Calu3 (cell line): ENCODE measurements around the gene USP54. TPM values are rescaled to one million over a fixed set of nuclear protein-coding genes. Genes with fewer than 3 reads are reported as not detected.
A peak's percentile ranks its signal among the peaks of the same experiment; 100 is the strongest.
"Not testable (repeated sequence)": the region's sequence is repeated elsewhere in the genome, so short reads cannot be mapped to it uniquely, and the experiment has no call there.

Source experiments
- BruUV-seq: library from RNA; stranded (reverse); fragments of 400-500 nt; replicated peaks from 2 replicates; lab custom pipeline; 2021; lab: Mats Ljungman, UMichigan
- CTCF ChIA-PET: fragments of 300-600 bp; sonication (Branson Sonifier 250); formaldehyde crosslinking; loops from one replicate; lab custom pipeline; 2022; ENCODE audit warnings: antibody characterized with exemption; lab: Charles Lee
- DNase-seq: peaks from one replicate; pipeline ENCODE4 v3.0.0; 2022
- H3K27ac Mint-ChIP-seq: one replicate; pipeline ENCODE4 v1.8.0; 2022; ENCODE audit warnings: mixed read lengths; ENCODE audit not compliant: unreplicated experiment
- H3K27me3 Mint-ChIP-seq: one replicate; pipeline ENCODE4 v1.8.0; 2022; ENCODE audit warnings: mixed read lengths; ENCODE audit not compliant: unreplicated experiment
- H3K36me3 Mint-ChIP-seq: one replicate; pipeline ENCODE4 v1.8.0; 2022; ENCODE audit warnings: mild to moderate bottlenecking, moderate library complexity, mixed read lengths; ENCODE audit not compliant: insufficient read depth, unreplicated experiment
- H3K4me1 Mint-ChIP-seq: one replicate; pipeline ENCODE4 v1.8.0; 2022; ENCODE audit warnings: mild to moderate bottlenecking, low read depth, mixed read lengths; ENCODE audit not compliant: unreplicated experiment
- H3K4me3 Mint-ChIP-seq: one replicate; pipeline ENCODE4 v1.8.0; 2022; ENCODE audit warnings: mild to moderate bottlenecking, low read depth, moderate library complexity, mixed read lengths; ENCODE audit not compliant: unreplicated experiment
- H3K9me3 Mint-ChIP-seq: one replicate; pipeline ENCODE4 v1.8.0; 2022; ENCODE audit warnings: low read depth, mixed read lengths; ENCODE audit not compliant: unreplicated experiment
- CTCF ChIP-seq: fragments of 200-600 bp; IDR thresholded peaks from one replicate; pipeline ENCODE4 v1.8.0; 2022; ENCODE audit warnings: antibody characterized with exemption; ENCODE audit not compliant: unreplicated experiment
- intact Hi-C: fragments of 100-400 bp; cut with micrococcal nuclease; formaldehyde crosslinking; loops from one replicate; pipeline ENCODE4 v1.10.0; 2022; ENCODE audit not compliant: unreplicated experiment
- total RNA-seq: library from RNA; stranded (reverse); gene quantifications from 2 replicates; pipeline ENCODE4 v1.2.3, GENCODE V29; 2022

The USP54 gene
- total RNA-seq, 1 experiment from 2014 or later = 48.1 TPM

GRCh38 chr10:73586583-73586984 is 4.6 kb downstream of the USP54 start:
- Mint-ChIP-seq H3K27me3 (no peaks in the 10 kb centered on the region), H3K27ac (peak overlapping the region; percentile 67), H3K4me3 (peak overlapping the region; percentile 11), H3K36me3 (peaks cover 6% of the 10 kb centered on the region), H3K9me3 (peaks cover 2% of the 10 kb centered on the region), H3K4me1 (peaks cover 43% of the 10 kb centered on the region)
- CTCF ChIA-PET = interaction anchor here (0.6 to 1.1 kb wide), 4 partner anchors 9 to 333 kb away, joined by 3 to 7 read pairs (median 4); no protein-coding TSS in a partner anchor
- no TSS peak for BruUV-seq
- no peak for TF ChIP-seq CTCF
- DNase-seq = peak; percentile 28
- intact Hi-C loops = loop anchor here (5.0 kb wide), 1 partner anchor 59 kb away; no protein-coding TSS in a partner anchor

GRCh38 chr10:73585327-73585726 is 5.8 kb downstream of the USP54 start:
- BruUV-seq = no TSS peak
- Mint-ChIP-seq H3K27me3 (no peaks in the 10 kb centered on the region), H3K4me1 (peaks cover 35% of the 10 kb centered on the region), H3K36me3 (peaks cover 6% of the 10 kb centered on the region), H3K27ac (no peak overlapping the region), H3K9me3 (peaks cover 2% of the 10 kb centered on the region), H3K4me3 (no peak overlapping the region)
- DNase-seq = no peak
- no peak for TF ChIP-seq CTCF
- CTCF ChIA-PET = no interaction called here
- intact Hi-C loops = loop anchor here (5.0 kb wide), 1 partner anchor 58 kb away; no protein-coding TSS in a partner anchor

GRCh38 chr10:73584737-73585136 is 6.4 kb downstream of the USP54 start:
- intact Hi-C loops = loop anchor here (5.0 kb wide), 1 partner anchor 57 kb away; no protein-coding TSS in a partner anchor
- Mint-ChIP-seq H3K27me3 (no peaks in the 10 kb centered on the region), H3K4me1 (peaks cover 33% of the 10 kb centered on the region), H3K4me3 (no peak overlapping the region), H3K9me3 (peaks cover 2% of the 10 kb centered on the region), H3K36me3 (peaks cover 6% of the 10 kb centered on the region), H3K27ac (no peak overlapping the region)
- no TSS peak for BruUV-seq
- CTCF ChIA-PET = no interaction called here
- no peak for DNase-seq
- TF ChIP-seq CTCF = no peak

- no peak overlapping the region for H3K4me3 Mint-ChIP-seq
- peaks cover 2% of the 10 kb centered on the region for H3K9me3 Mint-ChIP-seq
- H3K27me3 Mint-ChIP-seq = no peaks in the 10 kb centered on the region
- H3K4me1 Mint-ChIP-seq = peaks cover 29% of the 10 kb centered on the region
- intact Hi-C loops = no loop called here
- H3K27ac Mint-ChIP-seq = no peak overlapping the region
- no peak for TF ChIP-seq CTCF
- no peak for DNase-seq
- CTCF ChIA-PET = interaction anchor here (0.5 kb wide), 1 partner anchor 12 kb away, joined by 5 read pairs; no protein-coding TSS in a partner anchor
- no TSS peak for BruUV-seq
- H3K36me3 Mint-ChIP-seq = peaks cover 11% of the 10 kb centered on the region
These were observed 9.2 kb downstream of the USP54 start for GRCh38 chr10:73581918-73582317.

GRCh38 chr10:73578927-73579326 is 12.2 kb downstream of the USP54 start:
- intact Hi-C loops, H3K27me3 Mint-ChIP-seq, H3K27ac Mint-ChIP-seq, H3K9me3 Mint-ChIP-seq, BruUV-seq, DNase-seq, H3K4me3 Mint-ChIP-seq: not testable (repeated sequence)
- Mint-ChIP-seq H3K4me1 (peaks cover 18% of the 10 kb centered on the region), H3K36me3 (peaks cover 11% of the 10 kb centered on the region)
- CTCF ChIA-PET = interaction anchor here (0.7 to 1.7 kb wide), 2 partner anchors 11 to 22 kb away, joined by 5 to 9 read pairs; no protein-coding TSS in a partner anchor
